Testis (tissue), 3 donors: ENCODE measurements around the gene RESF1. TPM values are rescaled to one million over a fixed set of nuclear protein-coding genes. Genes with fewer than 3 reads are reported as not detected.
"Not testable (repeated sequence)": the region's sequence is repeated elsewhere in the genome, so short reads cannot be mapped to it uniquely, and the experiment has no call there.

Experiments
- DNase-seq: peaks from one replicate; pipeline ENCODE4 v3.0.0-alpha.2; 2019
- H3K27ac ChIP-seq, 2 donors: fragments of 200-600 bp; sonication (generic); one replicate each; pipeline ENCODE4 v1.5.1; 2019
- H3K27me3 ChIP-seq: fragments of 200-600 bp; sonication (generic); one replicate; pipeline ENCODE4 v1.5.1; 2019
- H3K36me3 ChIP-seq: fragments of 200-600 bp; sonication (generic); one replicate; pipeline ENCODE4 v1.5.1; 2017; ENCODE audit warnings: low read depth; ENCODE audit errors: missing control alignments
- H3K4me1 ChIP-seq: fragments of 200-600 bp; sonication (generic); one replicate; pipeline ENCODE4 v1.5.1; 2019
- H3K4me3 ChIP-seq, 2 donors: fragments of 200-600 bp; sonication (generic); one replicate each; pipeline ENCODE4 v1.5.1; 2017 to 2019
- H3K9me3 ChIP-seq: fragments of 200-600 bp; sonication (generic); one replicate; pipeline ENCODE4 v1.5.1; 2017
- CTCF ChIP-seq, 3 experiments: fragments of 450-650 bp in 2 of 3; fragments of 200-600 bp in 1 of 3; sonication (generic) in 1 of 3; IDR thresholded peaks; one replicate each; pipeline ENCODE4 v1.5.1; 2016 to 2019; ENCODE audit warnings: antibody characterized with exemption in 3 of 3, mild to moderate bottlenecking in 2 of 3, moderate library complexity in 1 of 3
- POLR2A ChIP-seq: fragments of 450-650 bp; IDR thresholded peaks from one replicate; pipeline ENCODE4 v1.6.1; 2017; ENCODE audit warnings: antibody characterized with exemption, mild to moderate bottlenecking, moderate library complexity
- WGBS, 2 donors: methylation state at CpG; one replicate each; pipeline ENCODE4 v1.1.5; 2018; 5-methylcytosine and 5-hydroxymethylcytosine counted together
- intact Hi-C: fragments of 100-400 bp; cut with DNase I; formaldehyde crosslinking; loops from one replicate; pipeline ENCODE4 v1.15.1; 2023; ENCODE audit warnings: low total_unique reads
- polyA plus RNA-seq: library from polyadenylated mRNA; stranded (reverse); fragments of 350-450 nt; fragmentation: Illumina TruSeq; extraction: RNeasy Lipid Tissue Mini Kit (QIAGEN cat#74804); gene quantifications from one replicate; pipeline ENCODE4 v1.2.3, GENCODE V29; 2014; ENCODE audit warnings: low read depth, low replicate concordance; ENCODE audit not compliant: insufficient read depth
- total RNA-seq, 2 donors: library from RNA; depleted of rRNA; stranded (reverse); fragments of >200 nt; gene quantifications; one replicate each; pipeline ENCODE4 v1.2.3, GENCODE V29; 2016

RESF1 gene
- total and polyA plus RNA-seq, 3 donors from 2014 or later, result 13.7 to 101 (median 96.1) TPM

DNA sequence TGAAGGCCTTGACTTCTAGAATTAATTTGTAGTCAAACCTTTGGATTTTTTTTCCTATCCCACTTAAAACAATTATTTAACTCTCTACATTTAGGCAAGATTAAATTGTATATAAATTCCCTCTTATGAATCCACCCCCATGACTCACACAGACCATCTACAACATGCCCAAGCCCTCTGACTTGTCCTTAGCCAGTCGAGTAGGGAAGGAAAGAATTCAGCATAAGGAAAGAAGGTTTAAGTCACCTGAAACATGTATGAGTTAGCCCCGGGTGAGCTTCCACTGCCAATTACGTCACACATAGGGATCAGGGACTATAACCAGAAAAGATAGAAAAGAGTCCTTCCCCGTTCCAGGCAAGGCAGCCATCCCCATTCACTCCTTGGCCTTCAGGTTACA lies 14.9 kb upstream of the RESF1 start:
- intact Hi-C loops, result no loop called here
- WGBS, 2 donors, result 90 to 93% methylated on average over 4 of the region's 4 CpGs

DNA sequence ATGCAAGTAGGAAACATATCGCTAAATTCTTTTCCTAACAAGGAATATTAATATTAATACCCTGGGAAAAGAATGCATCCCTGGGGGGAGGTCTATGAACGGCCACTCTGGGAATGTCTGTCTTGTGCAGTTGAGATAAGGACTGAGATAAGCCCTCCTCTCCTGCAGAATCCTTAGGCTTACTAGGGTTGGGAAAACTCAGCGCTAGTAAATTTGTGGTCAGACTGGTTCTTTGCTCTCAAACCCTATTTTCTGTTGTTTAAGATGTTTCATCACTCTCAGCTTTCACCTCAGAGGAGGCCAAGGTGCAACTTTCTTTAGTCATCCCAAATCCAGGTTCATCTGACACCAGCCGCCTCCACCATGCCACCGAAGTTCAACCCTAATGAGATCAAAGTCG lies 11.2 kb upstream of the RESF1 start:
- Histone ChIP-seq H3K27me3 (no peaks in the 10 kb centered on the region), H3K27ac (no peak overlapping the region), H3K9me3 (no peaks in the 10 kb centered on the region), H3K4me3 (no peak overlapping the region), H3K4me1 (no peaks in the 10 kb centered on the region), H3K36me3 (no peaks in the 10 kb centered on the region)
- DNase-seq, result no peak
- intact Hi-C loops, result no loop called here
- 96 to 97% methylated on average over 6 of the region's 6 CpGs for whole genome bisulfite sequencing, 2 donors
- TF ChIP-seq CTCF (IDR thresholded peaks at IDR 0.05), result no peak
- no peak for TF ChIP-seq POLR2A

More for the DNA sequence above, 14.9 kb upstream of the RESF1 start:
- Histone ChIP-seq H3K9me3 (no peaks in the 10 kb centered on the region), H3K36me3 (no peaks in the 10 kb centered on the region), H3K27ac (no peak overlapping the region), H3K27me3 (no peaks in the 10 kb centered on the region), H3K4me3 (no peak overlapping the region), H3K4me1 (no peaks in the 10 kb centered on the region)
- no peak for DNase-seq
- TF ChIP-seq POLR2A (no peak), CTCF (IDR thresholded peaks at IDR 0.05) (no peak)

- H3K36me3 ChIP-seq, H3K9me3 ChIP-seq, DNase-seq, H3K27me3 ChIP-seq, H3K4me1 ChIP-seq, H3K4me3 ChIP-seq, intact Hi-C loops, H3K27ac ChIP-seq: not testable (repeated sequence)
- WGBS, 2 donors, result 75 to 78% methylated on average over 3 of the region's 3 CpGs
These were observed 10.4 kb upstream of the RESF1 start for GRCh38 chr12:31948697-31949359.

DNA sequence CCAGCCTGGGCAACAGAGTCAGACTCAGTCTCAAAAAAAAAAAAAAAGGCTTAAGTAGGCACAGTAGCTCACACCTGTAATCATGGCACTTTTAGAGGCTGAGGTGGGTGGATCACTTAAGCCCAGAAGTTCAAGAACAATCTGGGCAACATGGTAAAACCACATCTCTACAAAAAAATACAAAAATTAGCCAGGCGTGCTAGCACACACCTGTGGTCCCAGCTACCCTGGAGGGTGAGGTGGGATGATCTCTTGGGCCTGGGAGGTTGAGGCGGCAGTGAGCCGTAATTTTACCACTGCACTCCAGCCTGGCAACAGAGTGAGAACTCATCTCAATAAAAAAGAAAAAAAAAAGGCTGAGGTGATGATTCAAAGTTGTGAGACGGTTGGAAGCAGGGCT lies 9.1 kb upstream of the RESF1 start:
- H3K4me3 ChIP-seq, result no peak overlapping the region
- no peaks in the 10 kb centered on the region for H3K9me3 ChIP-seq
- WGBS, 2 donors, result 83 to 90% methylated on average over 4 of the region's 4 CpGs
- no peak for DNase-seq
- TF ChIP-seq POLR2A (no peak), CTCF (IDR thresholded peaks at IDR 0.05) (no peak)
- no peaks in the 10 kb centered on the region for H3K36me3 ChIP-seq
- no peak overlapping the region for H3K27ac ChIP-seq
- H3K27me3 ChIP-seq, result no peaks in the 10 kb centered on the region
- no peaks in the 10 kb centered on the region for H3K4me1 ChIP-seq
- intact Hi-C loops, result no loop called here

DNA sequence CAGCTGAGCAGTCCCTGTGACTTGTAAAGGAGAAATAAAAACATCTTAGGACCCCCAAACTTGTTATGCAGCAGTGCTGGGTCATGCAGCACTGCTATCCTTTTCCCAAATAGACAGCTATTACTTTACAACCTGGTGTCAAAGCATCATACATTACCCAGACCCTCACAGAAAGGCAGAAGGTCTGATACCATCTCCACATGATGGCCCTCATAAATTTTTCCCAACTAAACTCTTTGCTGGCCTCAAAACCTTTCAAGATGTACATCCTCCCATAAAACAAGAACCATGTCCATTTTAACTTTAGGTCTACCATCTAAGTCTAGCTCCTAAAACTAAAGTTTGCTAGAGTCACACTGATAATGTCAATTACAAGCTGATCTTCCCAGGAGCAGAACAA lies 8.7 kb upstream of the RESF1 start:
- H3K4me1 ChIP-seq, result no peaks in the 10 kb centered on the region
- no peak overlapping the region for H3K27ac ChIP-seq
- TF ChIP-seq CTCF (IDR thresholded peaks at IDR 0.05) (no peak), POLR2A (no peak)
- H3K4me3 ChIP-seq, result no peak overlapping the region
- DNase-seq, result no peak
- H3K36me3 ChIP-seq, result no peaks in the 10 kb centered on the region
- intact Hi-C loops, result no loop called here
- H3K27me3 ChIP-seq, result no peaks in the 10 kb centered on the region
- no peaks in the 10 kb centered on the region for H3K9me3 ChIP-seq
